Mucosa of rectum (tissue), 2 donors: ENCODE data around the gene PCDHA12.
"Not testable (repeated sequence)": the region's sequence is repeated elsewhere in the genome, so short reads cannot be mapped to it uniquely, and the experiment has no call there.

Experiments
- H3K27ac ChIP-seq, 2 donors: one replicate each; pipeline ENCODE4 v1.7.0; 2013; ENCODE audit warnings: inconsistent platforms in 2 of 2, low read depth in 2 of 2, low read length in 2 of 2
- H3K27me3 ChIP-seq, 2 donors: one replicate each; pipeline ENCODE4 v1.7.0; 2013; ENCODE audit warnings: low read length in 2 of 2; ENCODE audit not compliant: control insufficient read depth in 2 of 2, insufficient read depth in 2 of 2
- H3K36me3 ChIP-seq, 2 donors: one replicate each; pipeline ENCODE4 v1.7.0; 2013; ENCODE audit warnings: low read length in 2 of 2; ENCODE audit not compliant: control insufficient read depth in 2 of 2, insufficient read depth in 2 of 2
- H3K4me1 ChIP-seq, 2 donors: one replicate each; pipeline ENCODE4 v1.7.0; 2013; ENCODE audit warnings: low read length in 2 of 2, mild to moderate bottlenecking in 1 of 2; ENCODE audit not compliant: control insufficient read depth in 2 of 2, insufficient read depth in 2 of 2
- H3K4me3 ChIP-seq, 2 donors: one replicate each; pipeline ENCODE4 v1.7.0; 2013; ENCODE audit warnings: low read length in 2 of 2
- H3K9ac ChIP-seq, 2 donors: one replicate each; pipeline ENCODE4 v1.7.0; 2013; ENCODE audit warnings: low read length in 2 of 2, low read depth in 1 of 2, mild to moderate bottlenecking in 1 of 2
- H3K9me3 ChIP-seq, 2 donors: one replicate each; pipeline ENCODE4 v1.7.0; 2013; ENCODE audit warnings: low read length in 2 of 2; ENCODE audit not compliant: control insufficient read depth in 2 of 2
- donor health status: healthy.
- donor health status: Normal muscosa, but diverticular disease.

The PCDHA12 gene

DNA sequence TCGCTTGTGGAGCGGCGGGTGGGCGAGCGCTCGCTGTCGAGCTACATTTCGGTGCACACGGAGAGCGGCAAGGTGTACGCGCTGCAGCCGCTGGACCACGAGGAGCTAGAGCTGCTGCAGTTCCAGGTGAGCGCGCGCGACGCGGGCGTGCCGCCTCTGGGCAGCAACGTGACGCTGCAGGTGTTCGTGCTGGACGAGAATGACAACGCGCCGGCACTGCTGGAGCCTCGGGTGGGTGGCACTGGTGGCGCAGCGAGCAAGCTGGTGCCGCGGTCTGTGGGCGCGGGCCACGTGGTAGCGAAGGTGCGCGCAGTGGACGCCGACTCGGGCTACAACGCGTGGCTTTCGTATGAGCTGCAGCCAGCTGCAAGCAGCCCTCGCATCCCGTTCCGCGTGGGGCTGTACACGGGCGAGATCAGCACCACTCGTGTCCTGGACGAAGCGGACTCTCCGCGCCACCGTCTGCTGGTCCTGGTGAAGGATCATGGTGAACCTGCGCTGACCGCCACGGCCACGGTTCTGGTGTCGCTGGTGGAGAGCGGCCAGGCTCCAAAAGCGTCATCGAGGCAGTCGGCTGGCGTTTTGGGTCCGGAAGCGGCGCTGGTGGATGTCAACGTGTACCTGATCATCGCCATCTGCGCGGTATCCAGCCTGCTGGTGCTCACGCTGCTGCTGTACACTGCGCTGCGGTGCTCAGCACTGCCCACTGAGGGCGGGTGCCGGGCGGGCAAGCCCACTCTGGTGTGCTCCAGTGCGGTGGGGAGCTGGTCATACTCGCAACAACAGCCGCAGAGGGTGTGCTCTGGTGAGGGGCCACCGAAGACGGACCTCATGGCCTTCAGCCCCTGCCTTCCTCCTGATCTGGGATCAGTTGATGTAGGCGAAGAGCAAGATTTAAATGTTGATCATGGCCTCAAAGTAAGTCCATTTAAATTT is 32.0 kb upstream of the PCDHA12 start:
- no peak overlapping the region for H3K27ac ChIP-seq
- peaks cover 0 to 6% of the 10 kb centered on the region in 2 donors for H3K9me3 ChIP-seq
- no peak overlapping the region for H3K4me3 ChIP-seq
- no peaks in the 10 kb centered on the region for H3K4me1 ChIP-seq
- no peaks in the 10 kb centered on the region for H3K36me3 ChIP-seq
- no peak overlapping the region for H3K9ac ChIP-seq
- no peaks in the 10 kb centered on the region for H3K27me3 ChIP-seq

DNA sequence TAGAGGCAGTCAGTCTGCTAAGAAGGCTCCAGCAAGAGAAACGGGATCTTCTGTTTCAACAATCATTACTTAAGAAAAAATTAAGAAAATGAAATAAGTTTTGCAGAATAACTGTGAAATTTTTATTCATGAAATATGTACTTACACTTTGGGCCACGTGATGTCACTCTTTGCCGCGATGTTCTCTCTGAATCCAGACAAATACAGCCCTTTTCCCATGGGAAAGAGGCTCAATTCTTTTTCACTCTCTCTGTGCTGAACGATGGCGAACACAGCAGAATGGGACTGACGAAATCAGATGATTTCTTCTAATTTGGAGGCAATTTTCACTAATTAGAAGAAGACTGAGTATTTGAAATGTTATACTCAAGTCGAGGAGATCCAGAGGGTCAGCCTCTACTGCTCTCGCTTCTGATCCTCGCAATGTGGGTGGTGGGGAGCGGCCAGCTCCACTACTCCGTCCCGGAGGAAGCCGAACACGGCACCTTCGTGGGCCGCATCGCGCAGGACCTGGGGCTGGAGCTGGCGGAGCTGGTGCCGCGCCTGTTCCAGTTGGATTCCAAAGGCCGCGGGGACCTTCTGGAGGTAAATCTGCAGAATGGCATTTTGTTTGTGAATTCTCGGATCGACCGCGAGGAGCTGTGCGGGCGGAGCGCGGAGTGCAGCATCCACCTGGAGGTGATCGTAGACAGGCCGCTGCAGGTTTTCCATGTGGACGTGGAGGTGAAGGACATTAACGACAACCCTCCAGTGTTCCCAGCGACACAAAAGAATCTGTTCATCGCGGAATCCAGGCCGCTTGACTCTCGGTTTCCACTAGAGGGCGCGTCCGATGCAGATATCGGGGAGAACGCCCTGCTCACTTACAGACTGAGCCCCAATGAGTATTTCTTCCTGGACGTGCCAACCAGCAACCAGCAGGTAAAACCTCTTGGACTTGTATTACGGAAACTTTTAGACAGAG is 26.7 kb upstream of the PCDHA12 start, which contains the start of gene PCDHA9:
Gene PCDHA9, plus strand, starts transcription at position 244 of the 964 bp plus-strand sequence. Its CDS starts 114 bp downstream, at position 358.
- H3K9ac ChIP-seq, H3K27me3 ChIP-seq, H3K27ac ChIP-seq, H3K36me3 ChIP-seq, H3K4me3 ChIP-seq, H3K4me1 ChIP-seq: not testable (repeated sequence)
- H3K9me3 ChIP-seq = peaks cover 0 to 11% of the 10 kb centered on the region in 2 donors

DNA sequence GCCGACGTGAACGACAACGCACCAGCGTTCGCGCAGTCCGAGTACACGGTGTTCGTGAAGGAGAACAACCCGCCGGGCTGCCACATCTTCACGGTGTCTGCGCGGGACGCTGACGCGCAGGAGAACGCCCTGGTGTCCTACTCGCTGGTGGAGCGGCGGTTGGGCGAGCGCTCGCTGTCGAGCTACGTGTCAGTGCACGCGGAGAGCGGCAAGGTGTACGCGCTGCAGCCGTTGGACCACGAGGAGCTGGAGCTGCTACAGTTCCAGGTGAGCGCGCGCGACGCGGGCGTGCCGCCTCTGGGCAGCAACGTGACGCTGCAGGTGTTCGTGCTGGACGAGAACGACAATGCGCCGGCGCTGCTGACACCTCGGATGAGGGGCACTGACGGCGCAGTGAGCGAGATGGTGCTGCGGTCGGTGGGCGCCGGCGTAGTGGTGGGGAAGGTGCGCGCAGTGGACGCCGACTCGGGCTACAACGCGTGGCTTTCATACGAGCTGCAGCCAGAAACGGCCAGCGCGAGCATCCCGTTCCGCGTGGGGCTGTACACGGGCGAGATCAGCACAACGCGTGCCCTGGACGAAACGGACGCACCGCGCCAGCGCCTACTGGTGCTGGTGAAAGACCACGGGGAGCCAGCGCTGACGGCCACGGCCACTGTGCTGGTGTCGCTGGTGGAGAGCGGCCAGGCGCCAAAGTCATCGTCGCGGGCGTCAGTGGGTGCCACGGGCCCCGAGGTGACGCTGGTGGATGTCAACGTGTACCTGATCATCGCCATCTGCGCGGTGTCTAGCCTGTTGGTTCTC is 25.1 kb upstream of the PCDHA12 start:
- H3K36me3 ChIP-seq, H3K9ac ChIP-seq, H3K4me1 ChIP-seq, H3K27ac ChIP-seq, H3K4me3 ChIP-seq, H3K27me3 ChIP-seq: not testable (repeated sequence)
- peaks cover 0 to 11% of the 10 kb centered on the region in 2 donors for H3K9me3 ChIP-seq

DNA sequence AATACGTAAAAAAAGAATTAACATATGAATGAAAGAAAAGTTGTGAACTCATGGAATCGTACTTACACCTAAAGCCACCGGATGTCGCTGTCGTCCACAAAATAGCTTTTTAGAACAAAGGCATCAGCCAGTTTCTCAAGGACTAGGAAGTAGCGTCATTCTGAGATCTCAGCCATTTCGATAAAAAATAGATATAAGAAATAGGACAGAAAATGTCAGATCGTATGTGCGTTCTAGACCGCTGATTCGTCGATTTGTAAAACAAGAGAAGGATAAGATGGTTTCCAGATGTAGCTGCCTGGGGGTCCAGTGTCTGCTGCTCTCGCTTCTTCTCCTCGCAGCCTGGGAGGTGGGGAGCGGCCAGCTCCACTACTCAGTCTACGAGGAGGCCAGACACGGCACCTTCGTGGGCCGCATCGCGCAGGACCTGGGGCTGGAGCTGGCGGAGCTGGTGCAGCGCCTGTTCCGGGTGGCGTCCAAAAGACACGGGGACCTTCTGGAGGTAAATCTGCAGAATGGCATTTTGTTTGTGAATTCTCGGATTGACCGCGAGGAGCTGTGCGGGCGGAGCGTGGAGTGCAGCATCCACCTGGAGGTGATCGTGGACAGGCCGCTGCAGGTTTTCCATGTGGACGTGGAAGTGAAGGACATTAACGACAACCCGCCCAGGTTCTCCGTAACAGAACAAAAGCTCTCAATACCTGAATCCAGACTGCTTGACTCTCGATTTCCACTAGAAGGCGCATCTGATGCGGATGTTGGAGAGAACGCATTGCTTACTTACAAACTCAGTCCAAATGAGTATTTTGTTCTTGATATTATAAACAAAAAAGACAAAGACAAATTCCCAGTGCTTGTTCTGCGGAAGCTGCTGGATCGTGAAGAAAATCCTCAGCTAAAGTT is 19.1 kb upstream of the PCDHA12 start, which contains the start of gene PCDHA10:
Gene PCDHA10, plus strand, starts transcription at position 126 of the 903 bp plus-strand sequence. Its CDS starts 152 bp downstream, at position 278.
- Histone ChIP-seq H3K27ac (no peak within 1 kb of the TSS), H3K36me3 (no peaks in the 10 kb centered on the region), H3K9me3 (peaks cover 0 to 5% of the 10 kb centered on the region in 2 donors), H3K4me3 (no peak within 1 kb of the TSS), H3K4me1 (no peaks in the 10 kb centered on the region), H3K27me3 (no peaks in the 10 kb centered on the region), H3K9ac (no peak within 1 kb of the TSS)

DNA sequence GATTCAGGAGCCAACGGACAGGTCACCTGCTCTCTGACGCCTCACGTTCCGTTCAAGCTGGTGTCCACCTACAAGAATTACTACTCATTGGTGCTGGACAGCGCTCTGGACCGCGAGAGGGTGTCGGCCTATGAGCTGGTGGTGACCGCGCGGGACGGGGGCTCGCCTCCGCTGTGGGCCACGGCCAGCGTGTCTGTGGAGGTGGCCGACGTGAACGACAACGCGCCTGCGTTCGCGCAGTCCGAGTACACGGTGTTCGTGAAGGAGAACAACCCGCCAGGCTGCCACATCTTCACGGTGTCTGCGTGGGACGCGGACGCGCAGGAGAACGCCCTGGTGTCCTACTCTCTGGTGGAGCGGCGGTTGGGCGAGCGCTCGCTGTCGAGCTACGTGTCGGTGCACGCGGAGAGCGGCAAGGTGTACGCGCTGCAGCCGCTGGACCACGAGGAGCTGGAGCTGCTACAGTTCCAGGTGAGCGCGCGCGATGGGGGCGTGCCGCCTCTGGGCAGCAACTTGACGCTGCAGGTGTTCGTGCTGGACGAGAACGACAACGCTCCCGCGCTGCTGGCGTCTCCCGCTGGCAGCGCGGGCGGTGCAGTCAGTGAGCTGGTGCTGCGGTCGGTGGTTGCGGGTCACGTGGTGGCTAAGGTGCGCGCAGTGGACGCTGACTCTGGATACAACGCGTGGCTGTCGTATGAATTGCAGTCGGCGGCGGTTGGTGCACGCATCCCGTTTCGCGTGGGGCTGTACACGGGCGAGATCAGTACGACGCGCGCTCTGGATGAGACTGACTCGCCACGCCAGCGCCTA is 17.7 kb upstream of the PCDHA12 start:
- Histone ChIP-seq H3K4me1 (no peaks in the 10 kb centered on the region), H3K4me3 (no peak overlapping the region), H3K9me3 (peaks cover 0 to 10% of the 10 kb centered on the region in 2 donors), H3K9ac (no peak overlapping the region), H3K36me3 (no peaks in the 10 kb centered on the region), H3K27ac (no peak overlapping the region), H3K27me3 (no peaks in the 10 kb centered on the region)

DNA sequence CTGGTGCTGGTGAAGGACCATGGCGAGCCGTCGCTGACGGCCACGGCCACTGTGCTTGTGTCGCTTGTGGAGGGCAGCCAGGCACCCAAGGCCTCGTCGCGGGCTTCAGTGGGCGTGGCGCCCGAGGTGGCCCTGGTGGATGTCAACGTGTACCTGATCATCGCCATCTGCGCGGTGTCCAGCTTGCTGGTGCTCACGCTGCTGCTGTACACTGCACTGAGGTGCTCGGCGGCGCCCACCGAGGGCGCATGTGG is 17.2 kb upstream of the PCDHA12 start:
- H3K9me3 ChIP-seq = peaks cover 0 to 13% of the 10 kb centered on the region in 2 donors
- H3K27me3 ChIP-seq = no peaks in the 10 kb centered on the region

DNA sequence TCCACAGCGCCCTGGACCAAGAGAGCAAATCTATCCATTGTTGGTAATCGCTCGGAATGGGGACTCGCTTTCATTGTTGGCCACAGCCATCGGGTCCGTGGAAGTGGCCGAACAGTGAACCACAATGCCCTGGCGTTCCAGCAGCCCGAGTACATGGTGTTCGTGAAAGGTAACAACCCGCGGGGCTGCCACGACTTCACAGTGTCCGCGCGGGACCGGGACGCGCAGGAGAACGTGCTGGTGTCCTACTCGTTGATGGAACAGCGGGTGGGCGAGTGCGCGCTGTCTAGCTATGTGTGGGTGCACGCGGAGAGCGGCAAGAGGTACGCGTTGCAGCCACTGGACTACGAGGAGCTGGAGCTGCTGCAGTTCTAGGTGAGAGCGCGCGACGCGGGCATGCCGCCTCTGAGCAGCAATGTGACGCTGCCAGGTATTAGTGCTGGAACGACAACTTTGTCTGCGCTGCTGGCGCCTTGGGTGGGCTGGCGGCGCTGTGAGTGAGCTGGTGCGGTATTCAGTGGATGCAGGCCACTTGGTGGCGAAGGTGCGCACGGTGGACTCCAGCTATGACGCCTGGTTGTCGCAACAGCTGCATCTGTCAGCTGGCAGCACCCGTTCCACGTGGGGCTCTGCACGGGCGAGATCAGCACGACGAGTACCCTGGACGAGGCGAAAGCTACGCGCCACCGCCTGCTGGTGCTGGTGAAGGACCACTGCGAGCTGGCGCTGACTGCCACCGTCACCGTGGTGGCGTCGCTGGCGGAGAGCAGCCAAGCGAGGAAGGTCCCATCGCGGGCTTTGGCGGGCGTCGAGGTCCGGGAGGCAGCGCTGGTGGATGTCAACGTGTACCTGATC is 12.4 kb upstream of the PCDHA12 start:
- Histone ChIP-seq H3K27ac (no peak overlapping the region), H3K9ac (no peak overlapping the region), H3K9me3 (peaks cover 0 to 16% of the 10 kb centered on the region in 2 donors), H3K4me3 (no peak overlapping the region), H3K4me1 (no peaks in the 10 kb centered on the region), H3K27me3 (no peaks in the 10 kb centered on the region), H3K36me3 (no peaks in the 10 kb centered on the region)

More for the DNA sequence above, 17.2 kb upstream of the PCDHA12 start:
- Histone ChIP-seq H3K4me1 (no peaks in the 10 kb centered on the region), H3K4me3 (no peak overlapping the region), H3K9ac (no peak overlapping the region), H3K27ac (no peak overlapping the region), H3K36me3 (no peaks in the 10 kb centered on the region)
